SK-N-SH treated with all-trans-retinoic acid at 6 μM for 48 hours (cell line): ENCODE results near the gene PCTP.

Experiments
- ESRRG ChIP-seq: fragments of 250-450 bp; sonication (Bioruptor Pico); IDR thresholded peaks from 2 replicates; pipeline ENCODE4 v1.6.1; 2021; ENCODE audit warnings: mild to moderate bottlenecking
- OSR1 ChIP-seq: fragments of 250-450 bp; sonication (Bioruptor Pico); IDR thresholded peaks from 2 replicates; pipeline ENCODE4 v1.8.0; 2022; ENCODE audit warnings: moderate library complexity, mild to moderate bottlenecking, inconsistent platforms
- PATZ1 ChIP-seq: fragments of 250-450 bp; sonication (Bioruptor Pico); IDR thresholded peaks from 2 replicates; pipeline ENCODE4 v1.8.0; 2020; ENCODE audit warnings: mild to moderate bottlenecking, moderate library complexity, borderline replicate concordance
- PPARA ChIP-seq: fragments of 250-450 bp; sonication (Bioruptor Pico); IDR thresholded peaks from 2 replicates; pipeline ENCODE4 v1.5.0; 2020; ENCODE audit warnings: mild to moderate bottlenecking, borderline replicate concordance
- SNAI2 ChIP-seq: fragments of 250-450 bp; sonication (Bioruptor Pico); IDR thresholded peaks from 2 replicates; pipeline ENCODE4 v1.5.0; 2020; ENCODE audit warnings: mild to moderate bottlenecking, moderate library complexity

- TF ChIP-seq PATZ1 (CRISPR knock-in tag) (no peak), PPARA (CRISPR knock-in tag) (no peak), OSR1 (CRISPR knock-in tag) (no peak), SNAI2 (CRISPR knock-in tag) (no peak), ESRRG (CRISPR knock-in tag) (no peak)
Observed at GRCh38 chr17:55742272-55743102, 8.4 kb upstream of the PCTP start.
